NCI-H1930 (cell line): ENCODE results near the gene CACNB1.

Experiments used
- DNase-seq, 2 experiments: peaks; one replicate each; lab custom pipeline; 2025; lab: John Stamatoyannopoulos, UW

The CACNB1 gene

DNA sequence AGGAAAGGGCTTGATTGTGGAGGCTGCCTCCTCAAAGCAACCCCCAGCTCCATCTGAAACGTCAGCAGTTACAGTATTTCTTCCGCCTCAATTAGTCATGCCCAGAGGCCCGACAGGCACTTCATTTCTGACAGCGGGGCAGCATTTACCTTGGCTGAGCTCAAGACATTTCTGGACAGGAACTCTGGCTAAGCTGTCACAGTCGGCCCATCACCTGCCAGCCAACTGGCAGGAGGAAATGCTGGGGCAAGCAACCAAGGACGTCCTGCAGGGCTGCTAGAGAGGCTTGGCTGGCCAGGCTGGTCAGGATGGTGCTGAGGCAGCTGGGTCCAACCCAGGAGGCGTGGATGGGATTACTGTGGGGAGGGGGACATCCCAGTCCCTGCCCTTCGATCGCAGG, 73.8 kb downstream of the CACNB1 start:
- DNase-seq = no peak
